Measurements from ENCODE around the gene SLC6A19. TPM values are rescaled to one million over a fixed set of nuclear protein-coding genes. Genes with fewer than 3 reads are reported as not detected.

SLC6A19 gene
- polyA plus RNA-seq, 1 of the 3 experiments (the other 2 are of a cell fraction), result not detected

- ChIA-PET POLR2A (no interaction called here), CTCF (interaction anchor here (0.6 to 1.6 kb wide), 6 partner anchors 10 to 481 kb away, joined by 3 to 6 read pairs (median 4); no protein-coding TSS in a partner anchor)
- Histone ChIP-seq H3K4me3 (ENCODE audit: low read depth in 2 of 2, low read length in 1 of 2) (no peak overlapping the region), H4K20me1 (ENCODE audit: insufficient read depth) (no peaks in the 10 kb centered on the region), H3K36me3 (replicated peaks in 1 of 2; ENCODE audit: control insufficient read depth in 1 of 2, insufficient read depth in 2 of 2, low read length in 1 of 2) (no peaks in the 10 kb centered on the region), H3K4me1 (ENCODE audit: control insufficient read depth in 1 of 2, insufficient read depth in 2 of 2, low read depth in 1 of 2, low read length in 1 of 2) (peaks cover 0 to 21% of the 10 kb centered on the region in 2 experiments; a peak in 1 of 4 replicates), H3K9me2 (no peaks in the 10 kb centered on the region), H3F3A (replicated peaks; ENCODE audit: insufficient read depth) (no peaks in the 10 kb centered on the region), H2AFZ (ENCODE audit: low read depth) (no peak overlapping the region), H3K79me2 (ENCODE audit: insufficient read depth) (no peaks in the 10 kb centered on the region), H3K27ac (ENCODE audit: low read depth in 2 of 2, low read length in 1 of 2) (no peak overlapping the region), H3K27me3 (ENCODE audit: insufficient read depth) (no peaks in the 10 kb centered on the region), H3K9me3 (no peaks in the 10 kb centered on the region), H3K9ac (no peak overlapping the region), H3K4me2 (no peak overlapping the region)
- no peak for DNase-seq
- no CpG with 5 or more reads among the region's 14 CpGs for WGBS (ENCODE audit: low lambda C conversion rate)
- TF ChIP-seq POLR2AphosphoS5 (IDR thresholded peaks at IDR 0.05; ENCODE audit: low read depth, low read length), result no peak
- TF ChIP-seq RAD21 (IDR thresholded peaks at IDR 0.05; ENCODE audit: low read length), result no peak
- TF ChIP-seq, protein P1, sequence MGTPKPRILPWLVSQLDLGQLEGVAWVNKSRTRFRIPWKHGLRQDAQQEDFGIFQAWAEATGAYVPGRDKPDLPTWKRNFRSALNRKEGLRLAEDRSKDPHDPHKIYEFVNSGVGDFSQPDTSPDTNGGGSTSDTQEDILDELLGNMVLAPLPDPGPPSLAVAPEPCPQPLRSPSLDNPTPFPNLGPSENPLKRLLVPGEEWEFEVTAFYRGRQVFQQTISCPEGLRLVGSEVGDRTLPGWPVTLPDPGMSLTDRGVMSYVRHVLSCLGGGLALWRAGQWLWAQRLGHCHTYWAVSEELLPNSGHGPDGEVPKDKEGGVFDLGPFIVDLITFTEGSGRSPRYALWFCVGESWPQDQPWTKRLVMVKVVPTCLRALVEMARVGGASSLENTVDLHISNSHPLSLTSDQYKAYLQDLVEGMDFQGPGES (IDR thresholded peaks at IDR 0.05; ENCODE audit: low read depth, low read length), result no peak
- no peak for TF ChIP-seq CHD2 (IDR thresholded peaks at IDR 0.05; ENCODE audit: low read length, partially characterized antibody)
- no peak for TF ChIP-seq GABPA (IDR thresholded peaks at IDR 0.05; ENCODE audit: low read depth)
- TF ChIP-seq SMC3 (IDR thresholded peaks at IDR 0.05; ENCODE audit: low read depth, low read length), result no peak
Measured at GRCh38 chr5:1163879-1164278, 37.5 kb upstream of the SLC6A19 start.

DNA sequence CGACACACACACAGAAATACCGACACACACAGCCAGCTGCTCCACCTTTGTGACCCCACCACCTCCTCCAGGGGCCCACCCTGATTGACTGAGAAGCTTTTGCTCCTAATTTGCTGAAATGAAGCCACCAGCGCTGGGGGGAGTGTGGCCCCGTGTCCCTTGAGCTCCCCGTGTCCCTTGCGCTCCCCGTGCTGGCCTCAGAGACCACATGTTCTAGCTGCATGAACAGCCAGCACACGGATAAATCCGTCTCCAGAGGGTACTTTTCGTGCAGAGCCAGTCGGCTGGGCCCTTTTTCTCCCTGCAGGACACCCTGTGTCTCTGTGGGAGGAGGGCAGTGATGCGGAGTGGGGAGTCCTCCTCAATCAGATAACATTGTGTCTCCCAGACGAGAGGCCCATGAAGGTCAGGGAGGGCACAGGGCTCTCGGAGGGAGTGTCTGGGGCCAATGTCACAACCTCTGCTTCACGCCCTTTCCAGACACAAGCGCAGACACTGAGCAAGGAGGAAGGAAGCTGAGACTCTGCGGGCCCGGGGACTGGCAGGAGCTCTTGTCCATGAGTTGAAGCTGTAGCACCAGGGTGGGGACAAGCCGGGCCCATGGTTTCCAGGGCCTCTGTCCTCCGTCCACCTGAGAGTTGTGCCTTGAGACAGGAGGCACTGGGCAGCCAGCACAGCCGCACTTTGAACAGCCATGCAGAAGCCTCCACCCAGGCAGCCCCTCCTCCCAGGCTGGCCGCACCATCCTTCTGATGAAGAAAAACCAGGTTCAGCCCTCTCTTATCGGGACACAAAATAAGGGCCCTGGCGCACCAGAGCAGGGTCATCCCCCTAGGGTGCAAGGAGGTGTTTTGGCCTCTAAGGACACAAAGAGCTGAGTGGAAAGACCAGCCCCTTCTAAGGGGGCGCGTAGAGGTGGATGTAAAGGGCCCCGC, 36.4 kb upstream of the SLC6A19 start:
- Histone ChIP-seq H4K20me1 (ENCODE audit: insufficient read depth) (no peaks in the 10 kb centered on the region), H3K4me2 (no peak overlapping the region), H3F3A (replicated peaks; ENCODE audit: insufficient read depth) (no peaks in the 10 kb centered on the region), H2AFZ (ENCODE audit: low read depth) (no peak overlapping the region), H3K9me3 (no peaks in the 10 kb centered on the region), H3K27me3 (ENCODE audit: insufficient read depth) (no peaks in the 10 kb centered on the region), H3K79me2 (ENCODE audit: insufficient read depth) (no peaks in the 10 kb centered on the region), H3K4me1 (ENCODE audit: control insufficient read depth in 1 of 2, insufficient read depth in 2 of 2, low read depth in 1 of 2, low read length in 1 of 2) (peaks cover 0 to 21% of the 10 kb centered on the region in 2 experiments; a peak in 1 of 4 replicates), H3K27ac (ENCODE audit: low read depth in 2 of 2, low read length in 1 of 2) (no peak overlapping the region), H3K36me3 (replicated peaks in 1 of 2; ENCODE audit: control insufficient read depth in 1 of 2, insufficient read depth in 2 of 2, low read length in 1 of 2) (no peaks in the 10 kb centered on the region), H3K9ac (no peak overlapping the region), H3K9me2 (no peaks in the 10 kb centered on the region), H3K4me3 (ENCODE audit: low read depth in 2 of 2, low read length in 1 of 2) (no peak overlapping the region)
- DNase-seq, result no peak
- no peak for TF ChIP-seq SMC3 (IDR thresholded peaks at IDR 0.05; ENCODE audit: low read depth, low read length)
- TF ChIP-seq EP300 (IDR thresholded peaks at IDR 0.05; ENCODE audit: borderline replicate concordance in 1 of 2, low read depth in 1 of 2, low read length in 1 of 2), result no peak
- TF ChIP-seq ELF1 (IDR thresholded peaks at IDR 0.05), result no peak
- no peak for TF ChIP-seq NFIC (IDR thresholded peaks at IDR 0.05; ENCODE audit: borderline replicate concordance)
- TF ChIP-seq TCF12 (IDR thresholded peaks at IDR 0.05), result no peak
- TF ChIP-seq MAX (IDR thresholded peaks at IDR 0.05; ENCODE audit: low read depth), result no peak
- no peak for TF ChIP-seq RAD21 (IDR thresholded peaks at IDR 0.05; ENCODE audit: low read length)
- ChIA-PET CTCF (interaction anchor here (0.7 to 1.9 kb wide), 6 partner anchors 9 to 480 kb away, joined by 3 to 15 read pairs (median 4); no protein-coding TSS in a partner anchor), POLR2A (no interaction called here)
- 72% methylated on average over 21 of the region's 27 CpGs for WGBS (ENCODE audit: low lambda C conversion rate)

Data from SK-N-SH (cell line).